Thymus (tissue), 11 donors: Measurements from ENCODE around the gene NPLOC4. TPM values are rescaled to one million over a fixed set of nuclear protein-coding genes. Genes with fewer than 3 reads are reported as not detected.

ENCODE experiments used
- DNase-seq, 9 donors: peaks; one replicate each; pipeline ENCODE4 v3.0.0-alpha.2; 2013; ENCODE audit warnings: low spot score in 9 of 9, low read depth in 6 of 9, missing footprints in 1 of 9
- H3K27ac ChIP-seq, 2 donors: one replicate each; pipeline ENCODE4 v1.5.1; 2013; ENCODE audit warnings: control low read depth in 1 of 2, low read depth in 1 of 2, low read length in 1 of 2, mild to moderate bottlenecking in 1 of 2, moderate library complexity in 1 of 2
- H3K27me3 ChIP-seq, 2 donors: one replicate each; pipeline ENCODE4 v1.5.1; 2013; ENCODE audit warnings: low read length in 1 of 2; ENCODE audit not compliant: control insufficient read depth in 2 of 2, insufficient read depth in 1 of 2
- H3K36me3 ChIP-seq, 2 donors: one replicate each; pipeline ENCODE4 v1.5.1; 2013; ENCODE audit warnings: low read length in 1 of 2, mild to moderate bottlenecking in 1 of 2, moderate library complexity in 1 of 2; ENCODE audit not compliant: control insufficient read depth in 2 of 2, insufficient read depth in 2 of 2
- H3K4me1 ChIP-seq, 2 donors: one replicate each; pipeline ENCODE4 v1.5.1; 2013; ENCODE audit warnings: low read length in 2 of 2; ENCODE audit not compliant: control insufficient read depth in 2 of 2, insufficient read depth in 2 of 2
- H3K4me3 ChIP-seq, 2 donors: one replicate each; pipeline ENCODE4 v1.5.1; 2013; ENCODE audit warnings: low read length in 2 of 2, control low read depth in 1 of 2, mild to moderate bottlenecking in 1 of 2
- H3K9me3 ChIP-seq, 2 donors: one replicate each; pipeline ENCODE4 v1.5.1; 2013; ENCODE audit warnings: low read length in 1 of 2, mild to moderate bottlenecking in 1 of 2; ENCODE audit not compliant: control insufficient read depth in 2 of 2, insufficient read depth in 1 of 2
- WGBS: extraction: QIAGEN DNeasy Blood & Tissue Kit; methylation state at CpG from one replicate; pipeline ENCODE4 v1.1.7; 2013; 5-methylcytosine and 5-hydroxymethylcytosine counted together
- polyA plus RNA-seq: library from polyadenylated mRNA; stranded (reverse); fragments of 200-250 nt; gene quantifications from one replicate; pipeline ENCODE4 v1.2.3, GENCODE V29; 2013
- total RNA-seq: library from RNA; stranded (reverse); fragments of 120-200 nt; gene quantifications from one replicate; pipeline ENCODE4 v1.2.4, GENCODE V29; 2013
- donor health status: healthy.

NPLOC4 gene
- total and polyA plus RNA-seq, 2 donors: 26.1 to 43.3 TPM

GRCh38 chr17:81563861-81564586 is 72.9 kb downstream of the NPLOC4 start:
- Histone ChIP-seq H3K27me3 (no peaks in the 10 kb centered on the region), H3K27ac (no peak overlapping the region), H3K4me3 (no peak overlapping the region), H3K36me3 (peaks cover 84 to 87% of the 10 kb centered on the region in 2 donors), H3K4me1 (no peaks in the 10 kb centered on the region), H3K9me3 (no peaks in the 10 kb centered on the region)
- 96% methylated on average over 10 of the region's 10 CpGs for WGBS
- no peak for DNase-seq

GRCh38 chr17:81561494-81561885 is 75.4 kb downstream of the NPLOC4 start:
- DNase-seq: no peak
- Histone ChIP-seq H3K27me3 (no peaks in the 10 kb centered on the region), H3K9me3 (no peaks in the 10 kb centered on the region), H3K36me3 (peaks cover 84 to 90% of the 10 kb centered on the region in 2 donors), H3K4me1 (no peaks in the 10 kb centered on the region), H3K4me3 (no peak overlapping the region), H3K27ac (no peak overlapping the region)
- 96% methylated on average over 4 of the region's 4 CpGs for WGBS

- H3K4me3 ChIP-seq: no peak overlapping the region
- H3K9me3 ChIP-seq: no peaks in the 10 kb centered on the region
- H3K36me3 ChIP-seq: peaks cover 68% of the 10 kb centered on the region in 2 donors
- DNase-seq: no peak
- H3K4me1 ChIP-seq: peaks cover 0 to 3% of the 10 kb centered on the region in 2 donors
- H3K27me3 ChIP-seq: no peaks in the 10 kb centered on the region
- 95% methylated on average over 27 of the region's 27 CpGs for WGBS
- no peak overlapping the region for H3K27ac ChIP-seq
These were observed 77.7 kb downstream of the NPLOC4 start for GRCh38 chr17:81558941-81559806.

- Histone ChIP-seq H3K4me3 (no peak overlapping the region), H3K4me1 (peaks cover 8 to 14% of the 10 kb centered on the region in 2 donors), H3K36me3 (peaks cover 57 to 59% of the 10 kb centered on the region in 2 donors)
These were observed 78.8 kb downstream of the NPLOC4 start for GRCh38 chr17:81558115-81558468.

GRCh38 chr17:81557276-81558114 is 79.4 kb downstream of the NPLOC4 start:
- H3K27me3 ChIP-seq: no peaks in the 10 kb centered on the region
- H3K4me3 ChIP-seq: no peak overlapping the region
- peaks cover 8 to 17% of the 10 kb centered on the region in 2 donors for H3K4me1 ChIP-seq
- WGBS: 97% methylated on average over 21 of the region's 21 CpGs
- H3K36me3 ChIP-seq: peaks cover 52 to 55% of the 10 kb centered on the region in 2 donors
- H3K9me3 ChIP-seq: no peaks in the 10 kb centered on the region
- H3K27ac ChIP-seq: no peak overlapping the region
- no peak for DNase-seq

More at GRCh38 chr17:81558115-81558468, 78.8 kb downstream of the NPLOC4 start:
- Histone ChIP-seq H3K9me3 (no peaks in the 10 kb centered on the region), H3K27ac (no peak overlapping the region), H3K27me3 (no peaks in the 10 kb centered on the region)
- DNase-seq: no peak
- WGBS: 98% methylated on average over 12 of the region's 12 CpGs

- H3K4me1 ChIP-seq: peaks cover 8 to 17% of the 10 kb centered on the region in 2 donors
- 99% methylated on average over 6 of the region's 6 CpGs for WGBS
- H3K4me3 ChIP-seq: no peak overlapping the region
- DNase-seq: no peak
- no peaks in the 10 kb centered on the region for H3K9me3 ChIP-seq
- H3K36me3 ChIP-seq: peaks cover 45 to 51% of the 10 kb centered on the region in 2 donors
- no peak overlapping the region for H3K27ac ChIP-seq
- no peaks in the 10 kb centered on the region for H3K27me3 ChIP-seq
These were observed 80.0 kb downstream of the NPLOC4 start for GRCh38 chr17:81556863-81557262.

- WGBS: 97% methylated on average over 9 of the region's 9 CpGs
- H3K4me3 ChIP-seq: no peak overlapping the region
- H3K9me3 ChIP-seq: no peaks in the 10 kb centered on the region
- H3K27ac ChIP-seq: no peak overlapping the region
- DNase-seq: no peak
- peaks cover 39 to 45% of the 10 kb centered on the region in 2 donors for H3K36me3 ChIP-seq
- peaks cover 13 to 22% of the 10 kb centered on the region in 2 donors for H3K4me1 ChIP-seq
- H3K27me3 ChIP-seq: no peaks in the 10 kb centered on the region
These were observed 80.7 kb downstream of the NPLOC4 start for GRCh38 chr17:81556175-81556691.

- peak overlapping the region; percentile 19 to 93 for H3K27ac ChIP-seq
- H3K9me3 ChIP-seq: no peaks in the 10 kb centered on the region
- DNase-seq: no peak
- H3K27me3 ChIP-seq: no peaks in the 10 kb centered on the region
- peaks cover 36 to 44% of the 10 kb centered on the region in 2 donors for H3K36me3 ChIP-seq
- 17% methylated on average over 24 of the region's 24 CpGs for WGBS
- H3K4me3 ChIP-seq: peak overlapping the region; percentile 81 to 87
- H3K4me1 ChIP-seq: peaks cover 15 to 28% of the 10 kb centered on the region in 2 donors
These were observed 83.2 kb downstream of the NPLOC4 start for GRCh38 chr17:81553616-81554181.
